H1 (cell line): ENCODE measurements around the gene EOGT.

ENCODE experiments used
- CTCF ChIP-seq, 3 experiments: IDR thresholded peaks; 1 replicate in 2 of 3; 2 replicates in 1 of 3; pipeline versions ENCODE4 v1.5.1 to v1.6.1; 2011; ENCODE audit warnings: low read length in 3 of 3, mild to moderate bottlenecking in 3 of 3, inconsistent platforms in 2 of 3, low read depth in 1 of 3, moderate library complexity in 1 of 3; ENCODE audit not compliant: insufficient read depth in 1 of 3; ENCODE audit errors: control extremely low read depth in 1 of 3
- EP300 ChIP-seq, 2 experiments: IDR thresholded peaks; 1 replicate in 1 of 2; 2 replicates in 1 of 2; pipeline ENCODE4 v1.6.1; 2011 to 2012; ENCODE audit warnings: low read depth in 2 of 2, low read length in 2 of 2, mild to moderate bottlenecking in 2 of 2, borderline replicate concordance in 1 of 2, inconsistent platforms in 1 of 2, moderate library complexity in 1 of 2
- RFX5 ChIP-seq: IDR thresholded peaks from 2 replicates; pipeline ENCODE4 v1.6.1; 2011; ENCODE audit warnings: low read depth, low read length, improper control_type of control experiment, borderline replicate concordance

- TF ChIP-seq CTCF (IDR thresholded peaks at IDR 0.05; ENCODE audit: control extremely low read depth in 1 of 3, insufficient read depth in 1 of 3, low read depth in 1 of 3, low read length in 3 of 3) = no peak
- TF ChIP-seq EP300 (IDR thresholded peaks at IDR 0.05; ENCODE audit: borderline replicate concordance in 1 of 2, low read depth in 2 of 2, low read length in 2 of 2) = no peak
- TF ChIP-seq RFX5 = no peak
These were observed 7.5 kb downstream of the EOGT start for GRCh38 chr3:69005791-69006482.
